ENCODE results near the gene GULP1. TPM values are rescaled to one million over a fixed set of nuclear protein-coding genes. Genes with fewer than 3 reads are reported as not detected.

Gene GULP1
- total and polyA plus RNA-seq, 2 donors (not counting 1 experiment from before 2014, with no cell fraction given), result 43.5 to 82.4 TPM

DNA sequence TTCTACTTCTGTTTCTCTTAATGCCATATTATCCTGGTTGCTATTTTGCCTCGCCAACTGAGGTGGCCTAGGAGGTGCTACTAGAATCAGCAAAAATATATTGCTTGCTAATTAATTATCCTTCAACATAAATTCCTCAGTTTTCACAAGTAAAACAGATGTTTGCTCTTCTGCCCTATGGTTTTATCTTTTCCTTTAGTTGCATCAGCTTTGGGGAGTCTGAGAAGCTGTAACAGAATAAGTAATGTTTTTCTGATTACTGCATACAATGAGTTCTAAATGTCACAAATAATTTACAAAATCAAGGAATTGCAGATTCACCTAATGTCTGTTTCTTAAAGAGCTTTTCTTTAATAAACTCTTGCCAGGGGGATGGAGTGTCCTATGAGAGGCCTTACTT lies 36.7 kb downstream of the GULP1 start:
- TF ChIP-seq EZH2 (IDR thresholded peaks at IDR 0.05; ENCODE audit: low read length, missing control alignments), result no peak
- TF ChIP-seq, protein P1, sequence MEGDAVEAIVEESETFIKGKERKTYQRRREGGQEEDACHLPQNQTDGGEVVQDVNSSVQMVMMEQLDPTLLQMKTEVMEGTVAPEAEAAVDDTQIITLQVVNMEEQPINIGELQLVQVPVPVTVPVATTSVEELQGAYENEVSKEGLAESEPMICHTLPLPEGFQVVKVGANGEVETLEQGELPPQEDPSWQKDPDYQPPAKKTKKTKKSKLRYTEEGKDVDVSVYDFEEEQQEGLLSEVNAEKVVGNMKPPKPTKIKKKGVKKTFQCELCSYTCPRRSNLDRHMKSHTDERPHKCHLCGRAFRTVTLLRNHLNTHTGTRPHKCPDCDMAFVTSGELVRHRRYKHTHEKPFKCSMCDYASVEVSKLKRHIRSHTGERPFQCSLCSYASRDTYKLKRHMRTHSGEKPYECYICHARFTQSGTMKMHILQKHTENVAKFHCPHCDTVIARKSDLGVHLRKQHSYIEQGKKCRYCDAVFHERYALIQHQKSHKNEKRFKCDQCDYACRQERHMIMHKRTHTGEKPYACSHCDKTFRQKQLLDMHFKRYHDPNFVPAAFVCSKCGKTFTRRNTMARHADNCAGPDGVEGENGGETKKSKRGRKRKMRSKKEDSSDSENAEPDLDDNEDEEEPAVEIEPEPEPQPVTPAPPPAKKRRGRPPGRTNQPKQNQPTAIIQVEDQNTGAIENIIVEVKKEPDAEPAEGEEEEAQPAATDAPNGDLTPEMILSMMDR (conservative IDR thresholded peaks at IDR 0.05 in 1 of 2, IDR thresholded peaks at IDR 0.05 in 1 of 2; ENCODE audit: low read depth in 1 of 2, low read length in 2 of 2), result no peak
- Histone ChIP-seq H3K36me3 (ENCODE audit: control insufficient read depth, insufficient read depth, low read length) (no peaks in the 10 kb centered on the region), H3K27me3 (ENCODE audit: control insufficient read depth, insufficient read depth, low read length) (no peaks in the 10 kb centered on the region), H3K9me3 (ENCODE audit: control insufficient read depth, insufficient read depth, low read depth, low read length) (no peaks in the 10 kb centered on the region), H2AFZ (ENCODE audit: low read length) (no peak overlapping the region), H3K4me2 (ENCODE audit: extremely low read depth, insufficient read depth, low read length) (no peak overlapping the region), H3K4me3 (replicated peaks in 1 of 4; ENCODE audit: control extremely low read depth in 1 of 4, insufficient read depth in 1 of 4, low read depth in 3 of 4, low read length in 4 of 4) (no peak overlapping the region), H3K27ac (ENCODE audit: insufficient read depth, low read length) (no peak overlapping the region), H3K79me2 (ENCODE audit: control insufficient read depth, insufficient read depth, low read length) (peaks cover 4% of the 10 kb centered on the region), H3K4me1 (ENCODE audit: control insufficient read depth, extremely low read depth, insufficient read depth, low read length) (peaks cover 6% of the 10 kb centered on the region), H3K9ac (ENCODE audit: insufficient read depth, low read length) (no peak overlapping the region), H4K20me1 (ENCODE audit: control insufficient read depth, extremely low read depth, insufficient read depth, low read length) (no peaks in the 10 kb centered on the region)
- DNase-seq (ENCODE audit: low read depth in 2 of 2), result peak in 1 of 2 donors; percentile 50

- Histone ChIP-seq H3K4me3 (replicated peaks in 1 of 4; ENCODE audit: control extremely low read depth in 1 of 4, insufficient read depth in 1 of 4, low read depth in 3 of 4, low read length in 4 of 4) (no peak overlapping the region), H3K4me2 (ENCODE audit: extremely low read depth, insufficient read depth, low read length) (no peak overlapping the region), H2AFZ (ENCODE audit: low read length) (no peak overlapping the region), H3K36me3 (ENCODE audit: control insufficient read depth, insufficient read depth, low read length) (no peaks in the 10 kb centered on the region), H3K27ac (ENCODE audit: insufficient read depth, low read length) (no peak overlapping the region), H3K9ac (ENCODE audit: insufficient read depth, low read length) (no peak overlapping the region), H3K4me1 (ENCODE audit: control insufficient read depth, extremely low read depth, insufficient read depth, low read length) (peaks cover 3% of the 10 kb centered on the region), H3K79me2 (ENCODE audit: control insufficient read depth, insufficient read depth, low read length) (peaks cover 3% of the 10 kb centered on the region), H3K9me3 (ENCODE audit: control insufficient read depth, insufficient read depth, low read depth, low read length) (no peaks in the 10 kb centered on the region), H4K20me1 (ENCODE audit: control insufficient read depth, extremely low read depth, insufficient read depth, low read length) (no peaks in the 10 kb centered on the region), H3K27me3 (ENCODE audit: control insufficient read depth, insufficient read depth, low read length) (no peaks in the 10 kb centered on the region)
- no peak for TF ChIP-seq EZH2 (IDR thresholded peaks at IDR 0.05; ENCODE audit: low read length, missing control alignments)
- TF ChIP-seq, protein P1 (conservative IDR thresholded peaks at IDR 0.05 in 1 of 2, IDR thresholded peaks at IDR 0.05 in 1 of 2; ENCODE audit: low read depth in 1 of 2, low read length in 2 of 2), result no peak
- no peak for DNase-seq (ENCODE audit: low read depth in 2 of 2)
Measured at GRCh38 chr2:188330316-188331053, 38.8 kb downstream of the GULP1 start.

GRCh38 chr2:188332619-188333018 lies 40.9 kb downstream of the GULP1 start:
- Histone ChIP-seq H3K36me3 (ENCODE audit: control insufficient read depth, insufficient read depth, low read length) (no peaks in the 10 kb centered on the region), H3K4me1 (ENCODE audit: control insufficient read depth, extremely low read depth, insufficient read depth, low read length) (no peaks in the 10 kb centered on the region), H3K4me3 (replicated peaks in 1 of 4; ENCODE audit: control extremely low read depth in 1 of 4, insufficient read depth in 1 of 4, low read depth in 3 of 4, low read length in 4 of 4) (no peak overlapping the region), H2AFZ (ENCODE audit: low read length) (no peak overlapping the region), H3K27me3 (ENCODE audit: control insufficient read depth, insufficient read depth, low read length) (no peaks in the 10 kb centered on the region), H3K4me2 (ENCODE audit: extremely low read depth, insufficient read depth, low read length) (no peak overlapping the region), H3K9ac (ENCODE audit: insufficient read depth, low read length) (no peak overlapping the region), H4K20me1 (ENCODE audit: control insufficient read depth, extremely low read depth, insufficient read depth, low read length) (no peaks in the 10 kb centered on the region), H3K9me3 (ENCODE audit: control insufficient read depth, insufficient read depth, low read depth, low read length) (no peaks in the 10 kb centered on the region), H3K27ac (ENCODE audit: insufficient read depth, low read length) (no peak overlapping the region), H3K79me2 (ENCODE audit: control insufficient read depth, insufficient read depth, low read length) (no peaks in the 10 kb centered on the region)
- TF ChIP-seq, protein P1 (conservative IDR thresholded peaks at IDR 0.05 in 1 of 2, IDR thresholded peaks at IDR 0.05 in 1 of 2; ENCODE audit: low read depth in 1 of 2, low read length in 2 of 2), result no peak
- TF ChIP-seq EZH2 (IDR thresholded peaks at IDR 0.05; ENCODE audit: low read length, missing control alignments), result no peak
- DNase-seq (ENCODE audit: low read depth in 2 of 2), result no peak
